GM18517 (cell line): ENCODE measurements around the gene WDR35.

Experiments
- ATAC-seq: cut with Tn5 transposase; IDR thresholded peaks from one replicate; pipeline ENCODE4 v1.9.1; 2021; ENCODE audit warnings: mild to moderate bottlenecking, moderate library complexity; ENCODE audit not compliant: unreplicated experiment

WDR35 gene

GRCh38 chr2:20011276-20012031 is 21.5 kb upstream of the WDR35 start:
- ATAC-seq, result no peak

DNA sequence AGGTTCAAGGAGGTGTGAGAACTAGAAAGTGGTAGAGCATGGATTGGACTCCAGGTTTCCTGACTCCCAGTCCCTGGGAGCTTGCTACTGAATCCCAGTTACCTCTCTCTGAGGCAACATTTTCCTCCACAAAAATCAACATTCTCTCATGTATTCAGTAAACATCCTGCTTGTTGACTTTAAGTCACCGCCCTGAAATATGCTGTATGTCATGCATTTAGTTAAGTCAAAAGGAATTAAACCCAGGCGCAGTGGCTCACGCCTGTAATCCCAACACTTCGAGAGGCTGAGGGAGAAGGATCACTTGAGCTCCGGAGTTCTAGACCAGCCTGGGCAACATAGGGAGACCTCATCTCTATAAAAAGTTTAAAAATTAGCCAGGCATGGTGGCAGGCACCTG is 18.8 kb upstream of the WDR35 start:
- ATAC-seq, result no peak

DNA sequence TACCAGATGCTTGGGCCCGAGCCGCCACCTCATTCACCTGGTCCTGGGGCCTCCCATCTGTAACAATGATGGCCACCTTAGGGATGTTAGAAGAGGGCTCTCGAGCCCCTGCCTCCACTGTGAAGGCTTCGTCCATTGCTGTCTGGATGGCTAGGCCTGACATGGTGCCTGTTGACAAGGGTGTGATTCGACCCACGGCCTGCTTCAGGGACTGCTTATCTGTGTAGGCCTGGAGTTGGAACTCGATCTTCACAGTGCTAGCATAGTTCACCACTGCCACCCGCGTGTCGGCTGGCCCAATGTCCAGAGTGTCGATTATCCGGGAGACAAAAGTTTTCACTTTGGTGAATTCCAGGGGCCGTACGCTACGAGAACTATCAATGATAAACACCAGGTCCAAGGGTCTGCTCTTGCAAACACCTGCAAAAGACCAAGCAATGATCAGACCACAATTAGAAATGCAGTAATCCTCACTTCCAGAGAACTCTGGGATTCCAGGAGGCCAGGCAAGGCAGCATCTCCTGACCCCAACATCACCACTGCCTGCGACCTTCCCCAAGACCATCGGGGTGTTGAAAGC is 16.1 kb upstream of the WDR35 start:
- no peak for ATAC-seq

GRCh38 chr2:20005067-20005627 is 15.2 kb upstream of the WDR35 start:
- ATAC-seq, result no peak

DNA sequence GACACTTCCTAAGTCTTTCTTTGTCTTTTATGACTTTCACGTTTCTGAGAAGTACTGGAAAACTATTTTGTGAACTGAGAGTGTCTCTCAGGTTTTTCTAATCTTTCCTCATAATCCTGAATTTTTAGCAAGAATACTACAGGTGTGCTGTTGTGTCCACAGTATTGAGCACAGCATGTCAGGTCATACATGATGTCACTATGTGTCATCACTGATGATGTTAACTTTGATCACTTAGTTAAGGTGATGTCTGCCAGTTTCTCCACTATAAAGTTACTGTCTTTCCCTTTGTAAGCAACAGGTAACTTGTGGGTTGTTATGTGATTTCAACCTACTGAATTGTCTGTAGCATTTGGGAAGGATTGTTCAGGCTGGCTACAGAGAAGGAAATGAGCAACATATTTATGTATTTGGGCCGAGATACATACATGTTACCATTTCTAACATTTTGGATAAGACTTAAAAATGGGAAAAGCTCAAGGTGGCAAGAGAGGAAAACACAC is 11.5 kb upstream of the WDR35 start:
- no peak for ATAC-seq

DNA sequence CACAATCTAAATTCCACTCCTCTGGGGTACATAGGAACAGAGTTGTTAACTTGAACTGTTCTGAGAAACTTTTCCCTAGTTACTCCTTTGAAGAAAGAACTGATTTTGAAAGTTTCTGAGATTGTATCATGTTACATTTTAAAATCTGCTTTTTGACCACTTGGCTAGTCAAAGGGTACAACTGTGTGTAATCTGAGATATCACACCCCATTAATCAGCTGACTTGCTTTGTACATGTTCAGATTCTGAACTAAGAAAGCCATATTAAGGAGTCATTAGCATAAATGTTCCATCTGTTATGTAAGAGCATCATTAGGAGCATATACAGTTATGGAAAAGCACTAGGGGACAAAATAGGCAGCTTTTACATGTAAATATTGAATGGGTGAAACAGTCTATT is 3.8 kb upstream of the WDR35 start:
- no peak for ATAC-seq

- ATAC-seq, result no peak
Observed at GRCh38 chr2:19991895-19992294, 2.0 kb upstream of the WDR35 start.

DNA sequence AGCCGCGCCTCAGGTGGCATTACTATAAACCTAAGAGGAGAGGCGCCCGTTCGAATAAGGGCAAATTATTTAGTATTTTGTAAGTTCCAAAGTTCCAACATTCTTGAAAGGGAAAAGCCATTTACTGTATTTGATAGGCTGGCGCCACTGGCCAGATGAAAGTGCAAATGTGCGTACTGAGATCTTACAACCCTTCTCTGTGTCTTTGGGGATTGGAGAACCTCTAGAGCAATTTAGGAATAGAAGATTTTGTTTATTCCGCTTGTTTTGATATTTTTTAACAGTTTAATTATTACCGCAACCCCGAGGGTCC is 467 bp upstream of the WDR35 start:
- ATAC-seq, result no peak

- no peak for ATAC-seq
Observed at GRCh38 chr2:19989342-19989666, 601 bp downstream of the WDR35 start.

DNA sequence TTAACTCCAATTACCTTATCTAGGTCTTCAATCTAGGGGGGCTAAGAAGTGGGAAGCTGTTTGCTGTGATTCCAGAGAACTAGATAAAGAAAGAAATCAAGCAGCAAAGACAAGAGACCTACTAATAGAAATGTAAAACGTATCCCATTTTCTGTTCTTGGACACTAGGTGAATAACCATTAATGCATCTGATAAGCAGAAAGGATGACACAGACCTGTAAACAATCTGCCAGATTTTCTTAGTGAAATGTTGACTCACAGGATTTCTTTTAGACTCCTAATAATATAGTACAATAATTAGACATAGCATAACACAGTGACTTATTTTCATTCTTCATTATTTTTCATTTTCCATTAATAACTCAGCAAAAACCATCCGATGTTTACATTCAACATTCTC is 1.3 kb downstream of the WDR35 start:
- ATAC-seq, result no peak

- peak; percentile 74 for ATAC-seq
Observed at GRCh38 chr2:19987936-19988335, 2.0 kb downstream of the WDR35 start.

- ATAC-seq, result no peak
Observed at GRCh38 chr2:19982268-19982667, 7.6 kb downstream of the WDR35 start.

DNA sequence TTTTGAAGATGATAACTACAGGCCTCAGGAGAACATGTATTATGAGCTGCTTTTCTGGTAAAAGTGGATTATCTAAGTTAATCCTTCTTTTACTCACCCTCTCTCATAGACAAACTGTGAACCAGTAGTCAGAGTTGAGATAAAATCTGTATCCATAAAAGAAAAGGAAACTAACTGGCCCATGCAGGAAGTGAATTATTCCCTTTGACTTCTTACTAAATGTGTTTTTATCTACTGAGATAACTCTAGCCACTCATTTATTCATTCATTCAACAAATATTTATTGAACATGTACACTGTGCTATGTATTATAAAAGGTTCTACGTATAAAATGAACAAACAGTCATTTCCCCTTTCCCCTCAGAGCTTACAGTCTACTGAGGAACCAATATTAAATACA is 10.0 kb downstream of the WDR35 start:
- ATAC-seq, result no peak

- ATAC-seq, result no peak
Observed at GRCh38 chr2:19973466-19973865, 16.4 kb downstream of the WDR35 start.

GRCh38 chr2:19971691-19972090 is 18.2 kb downstream of the WDR35 start:
- ATAC-seq, result no peak

GRCh38 chr2:19963386-19963785 is 26.5 kb downstream of the WDR35 start:
- no peak for ATAC-seq

DNA sequence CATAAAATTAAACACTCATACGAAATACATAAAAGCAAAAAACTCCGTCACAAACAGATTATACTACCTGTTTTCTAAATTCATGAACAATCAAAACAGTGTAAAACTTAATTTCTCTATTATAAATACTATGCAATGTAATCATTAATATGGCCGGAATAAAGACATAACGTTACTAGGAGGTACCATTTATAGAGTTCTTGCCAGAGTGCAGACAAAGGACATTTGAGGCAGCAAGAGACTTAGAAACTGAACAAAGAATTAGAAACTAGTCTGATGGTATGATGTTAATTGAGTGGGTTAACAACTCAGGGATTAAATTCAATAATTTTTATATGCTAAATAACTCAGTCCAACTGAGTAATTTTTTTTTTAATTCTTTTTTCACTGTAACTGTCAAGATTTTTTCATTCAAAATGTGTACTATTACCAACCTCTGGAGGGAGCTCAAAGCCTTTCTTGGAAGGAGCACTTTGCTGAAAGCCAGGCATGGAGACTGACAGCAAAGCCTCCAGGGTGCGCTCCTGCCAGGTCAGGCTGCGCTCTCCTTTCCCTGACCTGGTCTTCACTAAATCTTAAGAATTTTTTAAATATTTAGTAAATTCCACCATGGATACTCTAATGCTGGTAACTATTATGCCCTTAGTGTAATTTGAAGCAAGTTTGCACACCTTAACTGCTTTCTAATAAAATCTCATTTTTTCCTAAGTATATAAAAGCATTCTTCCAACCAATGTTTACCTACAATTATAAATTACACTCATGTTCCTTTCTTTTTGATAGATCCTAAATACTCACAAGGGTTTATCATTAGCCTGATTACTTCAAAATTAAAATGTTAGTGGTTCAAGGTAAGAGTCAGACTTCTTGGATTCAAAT is 34.1 kb downstream of the WDR35 start:
- ATAC-seq, result peak; percentile 83

GRCh38 chr2:19949071-19949470 is 40.8 kb downstream of the WDR35 start:
- no peak for ATAC-seq

GRCh38 chr2:19947184-19947940 is 42.5 kb downstream of the WDR35 start:
- ATAC-seq, result no peak

DNA sequence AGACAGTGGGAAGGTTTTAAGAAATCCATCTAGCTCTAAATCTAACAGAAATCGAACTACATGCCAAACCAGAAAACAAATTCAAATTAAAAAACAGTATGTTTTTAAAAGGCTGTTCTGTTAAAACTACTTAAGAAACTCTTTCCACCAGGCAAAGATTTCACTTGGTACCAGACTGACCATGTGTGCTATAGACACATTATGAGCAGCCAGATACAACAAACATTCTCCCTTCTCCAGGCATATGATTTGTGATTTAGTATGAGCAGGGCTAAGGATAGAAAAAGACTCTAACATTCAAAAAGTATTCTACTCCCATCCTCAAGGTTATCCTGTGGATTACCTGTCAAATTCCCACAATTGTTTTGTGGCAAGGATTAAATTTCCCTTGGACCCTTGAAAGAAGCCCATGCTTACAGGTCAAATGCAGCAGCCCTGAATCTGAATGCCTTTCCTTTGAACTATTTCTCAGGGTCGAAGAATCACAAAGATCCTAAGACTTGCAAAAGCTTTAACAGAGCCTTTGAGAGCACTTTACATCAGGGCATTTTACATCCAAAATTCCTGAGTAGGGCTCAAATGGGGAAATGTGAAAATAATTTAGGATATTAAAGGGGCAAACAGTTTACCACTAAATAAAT is 45.6 kb downstream of the WDR35 start:
- no peak for ATAC-seq
